Esophagus muscularis mucosa (tissue), 4 donors: ENCODE data around the gene ATXN10. TPM values are rescaled to one million over a fixed set of nuclear protein-coding genes. Genes with fewer than 3 reads are reported as not detected.
A peak's percentile ranks its signal among the peaks of the same experiment; 100 is the strongest.

Experiments used
- DNase-seq: peaks from one replicate; pipeline ENCODE4 v3.0.0-alpha.2; 2017; ENCODE audit errors: extremely low spot score
- H3K27ac ChIP-seq, 4 donors: fragments of 200-600 bp; sonication (generic); replicated peaks in 1 of 4; 1 replicate in 3 of 4; 2 replicates in 1 of 4; pipeline ENCODE4 v1.5.1; 2016 to 2019; ENCODE audit warnings: mild to moderate bottlenecking in 1 of 4
- H3K27me3 ChIP-seq, 4 donors: fragments of 200-600 bp; sonication (generic); one replicate each; pipeline versions ENCODE4 v1.5.1 to v1.6.0; 2016 to 2019
- H3K36me3 ChIP-seq, 4 donors: fragments of 200-600 bp; sonication (generic); one replicate each; pipeline ENCODE4 v1.5.1; 2016 to 2019
- H3K4me1 ChIP-seq, 4 donors: fragments of 200-600 bp; sonication (generic); one replicate each; pipeline ENCODE4 v1.5.1; 2016 to 2019
- H3K4me3 ChIP-seq, 4 donors: fragments of 200-600 bp; sonication (generic); 1 replicate in 2 of 4; 2 replicates in 2 of 4; pipeline ENCODE4 v1.5.1; 2016 to 2019; ENCODE audit warnings: mild to moderate bottlenecking in 4 of 4, moderate library complexity in 1 of 4
- H3K9me3 ChIP-seq, 4 donors: fragments of 200-600 bp; sonication (generic); 1 replicate in 3 of 4; 2 replicates in 1 of 4; pipeline ENCODE4 v1.5.1; 2016 to 2019
- EP300 ChIP-seq: sonication (generic); formaldehyde crosslinking; IDR thresholded peaks from one replicate; pipeline ENCODE4 v1.6.1; 2017; ENCODE audit warnings: antibody characterized with exemption
- POLR2A ChIP-seq: fragments of 450-650 bp; IDR thresholded peaks from one replicate; pipeline ENCODE4 v1.6.1; 2017; ENCODE audit warnings: antibody characterized with exemption, moderate library complexity, mild to moderate bottlenecking, low read depth
- POLR2AphosphoS5 ChIP-seq, 2 donors: sonication (generic); formaldehyde crosslinking; IDR thresholded peaks; one replicate each; pipeline ENCODE4 v1.6.1; 2017; ENCODE audit warnings: antibody characterized with exemption in 2 of 2
- WGBS: methylation state at CpG from one replicate; pipeline ENCODE4 v1.1.5; 2018; 5-methylcytosine and 5-hydroxymethylcytosine counted together
- intact Hi-C: fragments of 100-400 bp; cut with DNase I; formaldehyde crosslinking; loops from one replicate; pipeline ENCODE4 v1.15.1; 2023
- total RNA-seq, 4 donors: library from RNA; depleted of rRNA; stranded (reverse); fragments of >200 nt; gene quantifications; one replicate each; pipeline versions ENCODE4 v1.1.0 to v1.2.1, GENCODE V29; 2016
- TF ChIP-seq, protein P1 (sequence below), 3 experiments: fragments of 200-600 bp in 2 of 3; fragments of 450-650 bp in 1 of 3; sonication (generic) in 2 of 3; IDR thresholded peaks; one replicate each; pipeline ENCODE4 v1.5.1; 2017 to 2019; ENCODE audit warnings: antibody characterized with exemption in 3 of 3, mild to moderate bottlenecking in 2 of 3, moderate library complexity in 1 of 3

Gene ATXN10
- total RNA-seq, 4 donors from 2014 or later, result 67.5 to 126 (median 91.2) TPM

DNA sequence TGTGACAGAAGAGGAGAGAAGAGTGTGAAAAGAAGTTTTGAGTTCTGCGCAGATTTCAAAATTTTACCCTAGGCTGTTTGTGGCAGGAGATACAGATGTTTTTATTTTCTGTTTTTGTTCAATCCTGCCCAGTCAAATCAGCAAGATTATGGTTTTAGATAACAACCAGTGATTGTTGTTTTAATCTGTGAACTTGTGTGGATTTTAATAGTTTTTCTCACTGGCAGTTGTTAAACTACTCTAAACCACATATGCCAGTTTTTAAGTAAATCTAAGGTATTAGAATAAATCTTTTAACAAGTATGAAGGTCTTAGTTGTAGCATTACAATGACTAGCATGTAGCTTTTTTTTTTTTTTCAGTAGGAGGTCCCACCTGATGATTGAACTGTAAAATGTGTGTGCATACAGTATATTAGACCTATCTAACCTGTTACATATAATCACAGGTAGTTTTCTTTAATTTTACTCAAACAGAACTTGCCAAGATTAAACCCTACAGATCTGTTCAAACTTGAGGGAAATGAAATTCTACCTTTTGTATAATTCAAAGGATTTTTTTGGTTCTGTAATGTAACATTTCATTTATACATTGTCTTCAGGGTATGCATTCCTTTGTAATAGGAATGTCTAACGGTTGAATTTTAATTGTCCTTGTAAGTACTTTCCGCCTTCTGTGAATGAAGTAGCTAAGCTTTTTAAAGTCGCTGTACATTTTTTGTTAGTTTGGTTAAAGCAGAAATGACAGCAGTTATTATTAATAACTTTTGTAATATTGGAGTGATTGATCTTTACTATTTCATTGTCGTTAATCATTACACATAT lies 13.3 kb downstream of the ATXN10 start:
- 91% methylated on average over 5 of the region's 5 CpGs for WGBS
- no peaks in the 10 kb centered on the region for H3K27me3 ChIP-seq
- H3K9me3 ChIP-seq, result no peaks in the 10 kb centered on the region
- no peak for DNase-seq
- intact Hi-C loops, result no loop called here
- peaks cover 0 to 4% (median under 1%) of the 10 kb centered on the region in 4 donors for H3K36me3 ChIP-seq
- no peak overlapping the region for H3K27ac ChIP-seq
- peaks cover 46 to 93% (median 89%) of the 10 kb centered on the region in 4 donors for H3K4me1 ChIP-seq
- TF ChIP-seq POLR2AphosphoS5 (IDR thresholded peaks at IDR 0.05) (no peak), POLR2A (no peak), EP300 (no peak)
- TF ChIP-seq, protein P1, sequence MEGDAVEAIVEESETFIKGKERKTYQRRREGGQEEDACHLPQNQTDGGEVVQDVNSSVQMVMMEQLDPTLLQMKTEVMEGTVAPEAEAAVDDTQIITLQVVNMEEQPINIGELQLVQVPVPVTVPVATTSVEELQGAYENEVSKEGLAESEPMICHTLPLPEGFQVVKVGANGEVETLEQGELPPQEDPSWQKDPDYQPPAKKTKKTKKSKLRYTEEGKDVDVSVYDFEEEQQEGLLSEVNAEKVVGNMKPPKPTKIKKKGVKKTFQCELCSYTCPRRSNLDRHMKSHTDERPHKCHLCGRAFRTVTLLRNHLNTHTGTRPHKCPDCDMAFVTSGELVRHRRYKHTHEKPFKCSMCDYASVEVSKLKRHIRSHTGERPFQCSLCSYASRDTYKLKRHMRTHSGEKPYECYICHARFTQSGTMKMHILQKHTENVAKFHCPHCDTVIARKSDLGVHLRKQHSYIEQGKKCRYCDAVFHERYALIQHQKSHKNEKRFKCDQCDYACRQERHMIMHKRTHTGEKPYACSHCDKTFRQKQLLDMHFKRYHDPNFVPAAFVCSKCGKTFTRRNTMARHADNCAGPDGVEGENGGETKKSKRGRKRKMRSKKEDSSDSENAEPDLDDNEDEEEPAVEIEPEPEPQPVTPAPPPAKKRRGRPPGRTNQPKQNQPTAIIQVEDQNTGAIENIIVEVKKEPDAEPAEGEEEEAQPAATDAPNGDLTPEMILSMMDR (IDR thresholded peaks at IDR 0.05), result no peak
- no peak overlapping the region for H3K4me3 ChIP-seq

DNA sequence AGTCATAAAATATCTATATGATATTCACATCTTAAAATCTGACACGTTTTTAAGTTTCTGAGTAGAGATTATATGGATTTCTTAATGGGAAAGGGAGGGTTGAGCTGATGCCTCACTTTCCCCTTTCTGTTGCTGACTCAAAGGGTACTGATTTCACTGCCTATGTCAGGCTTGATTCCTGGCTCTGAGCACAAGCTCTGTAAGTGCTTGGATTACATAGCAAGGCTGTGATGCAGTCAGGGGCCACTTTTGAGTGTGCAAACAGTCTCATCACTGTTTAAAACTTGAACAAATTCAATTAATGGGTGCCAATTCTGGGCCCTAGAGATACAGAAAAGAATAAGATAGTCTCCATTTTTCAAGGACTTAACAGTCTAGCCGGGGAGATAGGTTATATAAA lies 14.4 kb downstream of the ATXN10 start:
- no peaks in the 10 kb centered on the region for H3K27me3 ChIP-seq
- peak overlapping the region in 1 of 4 donors; percentile 7 for H3K27ac ChIP-seq
- H3K36me3 ChIP-seq, result peaks cover 0 to 13% (median 5%) of the 10 kb centered on the region in 4 donors
- intact Hi-C loops, result no loop called here
- TF ChIP-seq POLR2AphosphoS5 (IDR thresholded peaks at IDR 0.05), result no peak
- no peak for TF ChIP-seq POLR2A
- no peak for TF ChIP-seq EP300
- no peaks in the 10 kb centered on the region for H3K9me3 ChIP-seq
- peaks cover 46 to 82% (median 81%) of the 10 kb centered on the region in 4 donors for H3K4me1 ChIP-seq
- no peak overlapping the region for H3K4me3 ChIP-seq
- DNase-seq, result no peak
- 63% methylated on average over 2 of the region's 2 CpGs for WGBS

DNA sequence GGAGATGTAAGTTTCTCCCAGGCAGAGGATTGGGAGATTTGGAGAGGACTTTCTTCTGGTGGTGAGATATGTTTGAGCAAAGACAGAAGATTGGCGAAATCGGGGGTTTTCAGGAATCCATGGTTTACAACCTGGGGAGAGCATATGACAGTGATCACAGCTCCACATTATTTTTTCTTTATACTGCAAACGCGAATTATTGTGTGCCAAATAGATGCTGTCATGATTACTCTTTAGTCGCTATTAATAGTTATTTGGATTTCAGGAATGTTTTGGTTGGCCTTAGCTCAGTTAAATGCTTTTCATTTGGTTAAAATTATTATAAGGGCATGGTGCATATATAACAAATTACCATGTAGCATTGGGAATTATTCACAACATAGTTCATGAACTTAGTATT lies 15.2 kb downstream of the ATXN10 start:
- H3K4me3 ChIP-seq, result no peak overlapping the region
- H3K27ac ChIP-seq, result peak overlapping the region in 1 of 4 donors; percentile 7
- H3K9me3 ChIP-seq, result no peaks in the 10 kb centered on the region
- peaks cover 0 to 22% (median 11%) of the 10 kb centered on the region in 4 donors for H3K36me3 ChIP-seq
- WGBS, result 27% methylated on average over 5 of the region's 5 CpGs
- peaks cover 46 to 78% (median 72%) of the 10 kb centered on the region in 4 donors for H3K4me1 ChIP-seq
- DNase-seq, result no peak
- intact Hi-C loops, result no loop called here
- H3K27me3 ChIP-seq, result no peaks in the 10 kb centered on the region
- TF ChIP-seq POLR2AphosphoS5 (IDR thresholded peaks at IDR 0.05), result no peak
- no peak for TF ChIP-seq POLR2A
- no peak for TF ChIP-seq EP300
- TF ChIP-seq, protein P1 (IDR thresholded peaks at IDR 0.05), result no peak

DNA sequence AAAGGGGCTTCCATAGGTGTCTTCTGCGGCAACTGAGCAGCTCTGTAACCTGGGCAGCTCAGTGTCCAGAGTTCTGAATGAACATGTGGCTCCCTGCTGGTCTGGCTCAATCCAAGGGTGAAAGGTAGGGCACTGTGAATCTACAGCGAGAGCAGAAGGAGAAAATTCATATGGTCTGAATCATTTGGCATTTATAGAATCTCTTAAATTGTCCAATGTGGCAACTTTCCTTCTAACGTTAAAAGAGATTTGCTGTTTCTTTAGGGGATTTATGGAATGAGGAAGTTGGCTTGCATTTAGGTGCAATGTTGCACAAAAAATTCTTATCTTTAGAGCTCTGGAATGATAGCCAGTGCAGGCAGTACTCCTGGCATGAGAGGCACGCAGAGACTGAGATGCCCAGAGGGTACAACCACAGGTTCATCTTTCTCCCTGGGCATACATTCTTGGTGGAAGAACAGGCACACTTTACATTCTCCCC lies 17.0 kb downstream of the ATXN10 start:
- H3K27ac ChIP-seq, result peak overlapping the region in 2 of 4 donors; percentile 2 to 5
- H3K4me1 ChIP-seq, result peaks cover 40 to 68% (median 62%) of the 10 kb centered on the region in 4 donors
- peaks cover 1 to 33% (median 24%) of the 10 kb centered on the region in 4 donors for H3K36me3 ChIP-seq
- H3K27me3 ChIP-seq, result no peaks in the 10 kb centered on the region
- TF ChIP-seq POLR2AphosphoS5 (IDR thresholded peaks at IDR 0.05) (no peak), POLR2A (no peak)
- TF ChIP-seq, protein P1 (IDR thresholded peaks at IDR 0.05), result no peak
- no peaks in the 10 kb centered on the region for H3K9me3 ChIP-seq
- WGBS, result 40% methylated on average over 4 of the region's 4 CpGs
- H3K4me3 ChIP-seq, result no peak overlapping the region
- DNase-seq, result no peak
- intact Hi-C loops, result no loop called here

DNA sequence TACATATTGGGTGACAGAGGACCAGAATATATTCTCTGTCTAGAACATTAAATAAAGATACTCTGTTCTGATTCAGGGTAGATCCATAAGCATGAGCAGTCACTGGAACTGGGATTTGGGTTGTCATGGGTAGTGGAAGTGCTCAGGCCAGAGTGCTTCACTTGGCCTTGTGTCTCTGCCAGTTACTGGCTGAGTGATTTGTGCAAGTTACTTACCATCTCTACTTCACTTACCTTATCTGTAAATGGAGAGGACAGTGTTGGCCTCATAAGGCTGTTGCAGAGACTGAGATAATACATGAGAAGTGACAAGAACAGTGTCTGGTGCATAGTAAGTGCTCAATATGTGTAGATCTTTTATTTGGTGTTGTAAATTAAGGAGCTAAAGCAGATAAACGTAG lies 17.6 kb downstream of the ATXN10 start:
- H3K27ac ChIP-seq, result peak overlapping the region in 1 of 4 donors; percentile 5
- peaks cover 6 to 39% (median 30%) of the 10 kb centered on the region in 4 donors for H3K36me3 ChIP-seq
- H3K4me3 ChIP-seq, result no peak overlapping the region
- TF ChIP-seq EP300, result no peak
- TF ChIP-seq POLR2A, result no peak
- H3K27me3 ChIP-seq, result no peaks in the 10 kb centered on the region
- intact Hi-C loops, result no loop called here
- H3K4me1 ChIP-seq, result peaks cover 34 to 62% (median 56%) of the 10 kb centered on the region in 4 donors
- no peak for DNase-seq
- no peaks in the 10 kb centered on the region for H3K9me3 ChIP-seq
- 100% methylated on average over 1 of the region's 1 CpG for WGBS
